CD1c-positive myeloid dendritic cell (primary cell): ENCODE data around the gene TMEM108.

Source experiments
- DNase-seq: peaks from one replicate; pipeline ENCODE4 v3.0.0-alpha.2; 2016; ENCODE audit errors: extremely low spot score

The TMEM108 gene

DNA sequence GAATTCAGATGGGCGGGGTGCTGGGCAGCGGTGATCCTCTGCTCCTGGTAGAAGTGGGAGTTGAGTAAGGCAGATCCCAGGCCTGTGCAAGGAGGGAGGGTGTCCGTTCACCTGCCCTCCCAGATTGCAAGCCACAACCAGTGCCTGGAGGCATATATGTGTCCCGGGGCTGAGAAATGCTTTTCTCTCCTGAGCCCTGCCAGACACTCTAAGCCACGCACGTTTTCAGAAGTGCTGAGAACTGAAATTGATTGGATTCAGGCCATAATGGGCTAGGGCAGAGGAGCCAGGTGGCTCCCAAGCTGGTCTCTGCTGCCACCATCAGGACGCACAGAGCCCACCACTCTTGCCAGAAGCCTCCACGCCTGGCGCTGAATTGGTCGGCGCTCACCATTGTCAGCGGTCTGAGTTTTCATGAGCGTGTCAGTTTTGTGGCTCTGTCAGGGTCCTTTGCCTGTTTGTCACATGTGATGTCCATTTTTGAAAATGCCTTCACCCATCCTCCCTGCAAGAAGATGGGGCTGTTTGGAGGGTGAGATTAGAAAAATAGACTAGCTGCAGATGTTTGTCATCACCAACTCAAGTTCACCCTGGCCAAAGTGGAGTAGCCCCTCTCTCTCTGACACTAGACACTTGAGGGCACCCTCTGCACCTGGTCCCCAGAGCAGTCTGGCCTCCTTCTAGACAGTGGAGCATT is 346.3 kb downstream of the TMEM108 start:
- no peak for DNase-seq

DNA sequence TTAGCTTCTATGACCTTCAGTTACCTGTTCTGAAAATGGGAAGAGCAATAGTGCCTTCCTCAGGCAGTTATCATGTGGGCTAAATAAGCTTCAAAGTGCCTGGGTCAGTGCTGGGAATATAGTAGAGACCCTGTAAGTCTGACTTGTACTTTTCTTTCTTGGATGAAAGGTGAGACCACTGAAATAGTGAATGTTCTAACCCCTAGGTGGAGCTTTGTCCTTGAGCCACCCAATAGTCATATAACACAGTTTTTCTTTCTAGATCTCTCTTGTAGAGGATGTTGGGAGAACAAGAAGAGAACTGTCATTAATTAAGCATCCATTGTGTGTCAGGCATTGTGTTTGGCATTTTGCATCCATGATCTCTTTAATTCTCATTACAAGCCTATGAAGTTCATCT is 348.7 kb downstream of the TMEM108 start:
- DNase-seq: no peak

DNA sequence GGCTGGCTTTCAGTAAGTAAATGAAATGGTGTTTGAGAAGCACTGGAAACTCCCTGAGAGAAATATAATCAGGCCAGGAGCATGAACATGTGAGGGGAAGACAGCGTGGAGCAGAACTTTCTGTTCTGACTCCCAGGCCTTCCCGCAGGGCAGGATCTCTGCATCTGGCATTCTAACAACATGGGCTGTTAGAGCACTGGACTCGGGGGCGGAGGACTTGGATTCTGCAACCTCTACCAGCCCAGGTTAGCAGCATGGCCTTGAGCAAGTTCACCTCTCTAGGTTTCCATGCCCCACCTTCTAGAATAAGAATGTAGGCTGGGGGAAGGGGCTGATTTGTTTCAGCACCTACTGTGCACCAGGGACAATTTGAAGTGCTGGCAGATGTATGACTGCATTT is 349.1 kb downstream of the TMEM108 start:
- DNase-seq: no peak

- DNase-seq: no peak
Measured at GRCh38 chr3:133388696-133389395, 350.7 kb downstream of the TMEM108 start.

- DNase-seq: no peak
Measured at GRCh38 chr3:133390715-133391114, 352.5 kb downstream of the TMEM108 start.

DNA sequence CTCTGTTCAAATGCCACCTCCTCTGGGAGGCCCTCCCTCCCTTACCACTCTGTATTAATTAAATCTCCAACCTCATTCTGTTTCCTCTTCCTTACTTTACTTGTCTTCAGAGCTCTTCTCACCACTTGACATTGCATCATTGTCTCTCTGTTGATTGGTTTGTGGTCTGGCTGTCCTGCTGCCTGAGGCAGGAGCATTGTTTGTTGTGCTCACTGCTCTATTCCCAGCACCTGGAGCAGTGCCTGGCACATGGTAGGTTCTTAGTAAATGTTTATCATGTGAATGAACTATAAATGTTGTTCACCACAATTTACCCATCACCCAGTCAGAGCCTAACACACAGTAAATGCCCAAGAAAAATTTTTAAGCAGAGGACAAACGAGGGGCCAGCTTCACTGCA is 355.0 kb downstream of the TMEM108 start:
- no peak for DNase-seq

DNA sequence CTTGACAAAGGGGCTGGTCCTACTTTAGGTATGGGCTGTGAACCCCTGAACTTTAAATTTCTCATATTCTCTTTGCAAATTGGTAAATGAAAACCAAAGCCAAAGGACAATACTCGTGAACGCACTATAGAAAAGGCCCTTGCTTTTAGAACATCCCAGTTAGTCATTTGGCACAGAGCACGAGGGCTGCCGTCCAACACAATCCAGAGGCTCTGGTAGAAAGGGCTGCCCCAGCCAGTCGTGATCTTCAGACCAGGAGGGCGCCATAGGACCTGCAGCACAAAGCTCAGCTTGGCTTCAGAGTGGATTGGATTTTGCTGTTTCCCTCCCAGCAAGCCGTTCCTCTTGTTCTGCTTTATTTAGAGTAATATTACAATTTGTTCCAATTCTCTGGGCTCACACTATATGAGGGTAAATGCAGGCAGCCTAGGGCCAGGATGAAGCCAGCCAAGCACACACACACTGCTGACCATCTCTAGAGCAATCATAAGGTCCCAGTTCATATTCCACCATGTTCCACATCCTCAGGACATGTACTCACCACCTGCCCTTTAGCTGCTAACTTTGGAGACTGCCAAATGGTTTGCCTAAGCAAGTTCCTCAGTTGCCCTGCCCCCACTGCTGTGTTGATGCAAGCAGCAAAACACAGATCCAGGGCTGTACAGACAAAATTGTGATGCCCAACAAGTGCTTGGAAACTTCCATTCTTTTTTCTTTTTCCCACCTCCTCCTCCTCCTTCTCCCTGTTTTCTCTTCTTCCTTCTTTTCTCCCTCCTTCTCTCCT is 355.7 kb downstream of the TMEM108 start:
- no peak for DNase-seq

DNA sequence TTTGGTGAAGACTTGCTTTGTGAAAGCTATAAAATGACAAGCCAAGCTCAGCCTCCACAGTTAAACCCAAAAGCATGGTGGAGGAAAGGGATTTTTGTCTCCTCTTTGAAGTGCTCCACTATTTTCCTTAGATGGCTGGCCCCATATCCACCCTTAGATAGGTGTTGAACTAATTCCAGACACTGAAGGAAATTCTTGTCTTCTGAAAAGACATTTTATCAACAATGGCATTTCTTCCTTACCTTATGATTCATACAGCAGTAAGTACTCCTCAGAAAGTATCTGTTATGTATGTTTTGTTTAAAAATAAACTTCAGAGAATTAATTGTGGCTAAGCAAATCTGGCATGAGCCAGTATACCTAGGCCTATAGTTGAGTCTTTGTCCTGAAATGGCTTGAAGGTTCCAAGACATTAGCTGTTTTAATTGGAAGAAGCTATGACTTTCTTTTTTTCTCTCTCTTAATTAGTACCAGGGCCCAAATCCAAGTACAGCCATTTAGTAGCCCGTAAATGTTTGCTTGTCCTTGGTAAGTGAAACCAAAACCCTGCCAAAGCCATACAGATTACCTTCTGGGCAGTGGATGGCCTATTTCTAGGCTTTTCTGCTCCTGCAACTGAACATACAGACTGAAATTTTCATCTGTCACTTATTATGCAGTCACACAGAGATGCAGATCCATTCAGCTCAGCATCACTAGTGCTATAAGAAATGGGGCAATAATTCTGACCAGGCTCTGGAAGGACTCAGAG is 356.5 kb downstream of the TMEM108 start:
- DNase-seq: no peak

GRCh38 chr3:133396906-133397305 is 358.7 kb downstream of the TMEM108 start:
- no peak for DNase-seq

DNA sequence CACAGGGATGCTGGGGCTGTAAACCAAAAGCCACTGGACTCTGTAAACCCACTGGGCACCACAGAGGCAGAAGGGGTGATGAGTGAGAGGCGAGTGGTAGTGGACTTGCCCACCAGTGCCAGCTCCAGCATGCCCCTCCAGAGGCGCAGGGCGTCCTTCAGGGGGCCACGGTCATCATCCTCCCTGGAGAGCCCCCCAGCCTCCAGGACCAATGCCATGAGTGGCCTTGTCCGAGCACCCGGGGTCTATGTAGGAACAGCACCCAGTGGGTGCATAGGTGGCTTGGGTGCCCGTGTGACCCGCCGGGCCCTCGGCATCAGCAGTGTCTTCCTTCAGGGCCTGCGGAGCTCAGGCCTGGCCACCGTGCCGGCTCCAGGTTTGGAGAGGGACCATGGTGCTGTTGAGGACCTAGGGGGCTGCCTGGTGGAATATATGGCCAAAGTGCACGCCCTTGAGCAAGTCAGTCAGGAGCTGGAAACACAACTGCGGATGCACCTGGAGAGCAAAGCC is 361.9 kb downstream of the TMEM108 start, which contains the start of gene BFSP2:
BFSP2 (plus strand) TSS at position 51 of the 510 bp plus-strand sequence; CDS start at position 79, 28 bp downstream.
- no peak for DNase-seq

DNA sequence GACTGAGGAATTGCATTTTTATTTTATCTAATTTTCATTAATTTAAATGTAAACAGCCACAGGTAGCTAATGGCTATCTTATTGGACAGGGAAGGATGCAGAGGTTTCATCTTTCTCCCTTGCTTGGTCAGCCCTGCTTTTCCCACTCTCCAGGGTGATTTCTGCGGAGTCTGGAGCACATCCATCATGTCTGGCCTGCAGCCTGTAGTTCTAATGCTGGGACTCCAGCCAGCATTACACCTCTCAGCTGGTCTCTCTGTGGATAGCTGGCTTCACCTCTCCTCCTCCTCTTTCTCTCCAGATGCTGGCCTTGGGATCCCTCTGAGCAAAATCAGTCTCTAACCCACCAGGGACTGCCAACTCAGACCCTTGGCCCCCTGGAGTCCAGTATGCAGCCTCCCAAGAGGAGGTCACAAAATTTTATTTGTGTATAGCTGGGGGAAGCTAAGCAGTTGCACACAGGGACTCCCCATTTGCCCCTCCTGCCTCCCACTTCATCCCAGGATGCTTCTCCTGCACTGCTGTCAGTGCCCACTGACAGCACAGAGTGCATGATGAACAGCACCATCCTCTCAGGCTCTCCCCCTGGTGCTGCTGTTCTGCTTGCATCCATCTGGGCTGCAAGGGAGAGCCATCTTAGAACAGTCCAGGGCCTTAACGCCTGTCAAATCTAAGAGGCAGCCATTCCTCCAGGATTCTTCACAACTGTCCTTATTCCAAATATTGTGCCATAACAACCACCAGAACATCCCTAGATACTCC is 363.4 kb downstream of the TMEM108 start:
- no peak for DNase-seq

DNA sequence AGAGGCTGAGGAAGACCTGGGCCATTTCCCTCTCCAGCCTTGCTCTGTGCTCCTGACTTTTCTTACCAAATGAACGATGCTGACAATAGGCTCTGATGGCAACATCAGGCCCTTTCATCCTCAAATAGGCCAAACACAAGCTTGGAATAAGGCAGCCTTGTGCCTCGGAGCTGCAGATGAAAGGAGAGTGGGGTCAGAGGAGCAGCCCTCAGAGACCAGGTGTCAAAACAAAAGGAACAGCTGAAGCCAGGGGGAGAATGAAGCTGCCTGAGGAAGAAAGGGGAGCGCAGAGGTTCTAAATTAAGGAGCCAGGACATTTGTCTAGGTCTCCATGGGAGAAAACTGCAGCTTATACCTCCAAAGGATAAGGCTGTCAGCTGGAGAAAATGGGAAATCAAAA is 366.7 kb downstream of the TMEM108 start:
- no peak for DNase-seq

DNA sequence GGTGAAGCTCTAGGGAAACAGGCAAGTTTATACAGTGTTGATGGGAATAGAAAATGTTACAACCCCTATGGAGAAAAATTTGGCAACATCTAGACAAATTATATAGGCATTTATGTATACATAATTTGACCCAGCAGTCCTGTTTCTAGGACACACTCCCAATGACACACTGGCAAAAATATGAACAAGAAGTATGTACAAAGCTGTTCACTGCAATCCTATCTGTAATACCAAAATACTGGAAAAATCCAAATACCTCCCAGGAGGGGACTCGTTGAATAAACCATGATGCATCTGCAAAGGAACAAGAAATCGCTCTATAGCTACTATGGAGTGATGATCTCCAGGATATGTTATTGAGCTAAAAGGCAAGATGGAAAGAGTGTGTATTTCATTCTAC is 370.2 kb downstream of the TMEM108 start:
- no peak for DNase-seq

DNA sequence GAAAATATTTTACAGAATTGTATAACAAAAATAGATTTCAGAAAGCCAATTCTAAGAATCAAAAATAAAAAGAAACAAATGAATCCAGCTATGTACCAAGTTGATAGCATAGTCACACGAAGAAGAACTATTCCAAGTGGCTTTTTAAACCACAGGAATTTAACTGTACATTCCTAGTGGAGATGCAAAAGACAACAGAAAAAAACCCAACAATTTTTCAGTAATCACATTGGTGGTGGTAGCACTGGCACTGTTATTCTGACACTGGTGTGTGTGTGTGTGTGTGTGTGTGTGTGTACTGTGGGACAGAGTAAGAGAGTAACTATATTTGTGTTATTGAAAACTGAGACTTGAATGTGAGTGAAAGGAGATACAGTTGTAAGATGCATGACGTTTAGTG is 370.8 kb downstream of the TMEM108 start:
- no peak for DNase-seq

- no peak for DNase-seq
Measured at GRCh38 chr3:133410191-133410892, 372.2 kb downstream of the TMEM108 start.

GRCh38 chr3:133412183-133413132 is 374.3 kb downstream of the TMEM108 start:
- DNase-seq: no peak

DNA sequence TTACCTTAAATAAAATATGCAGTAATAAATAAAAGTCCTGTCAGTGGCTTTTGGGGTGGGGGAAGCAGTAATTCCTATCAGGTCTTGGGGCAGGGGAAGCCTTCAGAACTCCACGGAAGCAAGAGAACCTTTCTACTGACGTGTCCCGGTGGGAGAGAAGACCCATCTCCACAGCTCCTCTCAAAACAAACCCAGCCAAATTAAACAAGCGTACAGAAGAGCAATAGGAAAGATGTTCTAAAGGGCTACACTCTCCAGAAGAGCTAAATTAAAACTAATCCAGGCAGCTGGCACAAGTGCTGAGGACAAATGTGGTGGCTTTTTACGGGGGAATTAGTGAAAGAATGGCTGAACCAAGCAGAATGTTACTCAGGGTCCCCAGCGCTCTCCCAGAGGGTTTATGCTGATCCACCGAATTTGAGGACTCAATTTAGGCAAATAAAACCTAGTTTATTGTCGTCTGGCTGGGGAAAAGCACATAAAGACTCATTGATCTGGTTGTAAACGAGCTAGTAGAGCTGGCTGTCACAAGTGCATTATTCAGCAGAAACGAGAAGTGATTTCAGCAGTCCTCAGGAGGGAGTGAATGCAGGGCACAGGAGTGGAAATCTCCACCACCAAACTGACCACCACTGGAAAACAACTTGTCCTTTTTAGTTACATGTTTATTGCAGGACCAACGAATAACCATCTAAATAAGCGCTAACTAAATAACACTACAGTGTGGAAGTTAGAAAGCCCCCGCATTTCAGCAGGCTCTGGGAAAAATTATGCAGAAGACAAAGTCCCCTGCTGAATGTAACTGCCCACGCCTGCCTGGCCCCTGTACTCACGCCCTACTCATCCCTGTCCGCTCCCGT is 375.2 kb downstream of the TMEM108 start:
- peak; percentile 1 for DNase-seq

DNA sequence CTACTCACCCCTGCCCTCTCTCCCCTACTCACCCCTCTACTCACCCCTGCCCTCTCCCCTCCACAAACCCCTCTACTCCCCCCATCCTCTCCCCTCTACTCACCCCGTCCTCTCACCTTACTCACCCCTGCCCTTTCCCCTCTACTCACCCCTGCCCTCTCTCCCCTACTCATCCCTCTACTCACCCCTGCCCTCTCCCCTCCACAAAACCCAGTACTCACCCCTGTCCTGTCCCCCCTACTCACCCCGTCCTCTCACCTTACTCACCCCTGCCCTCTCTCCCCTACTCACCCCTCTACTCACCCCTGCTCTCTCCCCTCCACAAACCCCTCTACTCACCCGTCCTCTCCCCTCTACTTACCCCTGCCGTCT is 375.8 kb downstream of the TMEM108 start:
- no peak for DNase-seq
